Germinal center (tissue), 1 donor: ENCODE measurements around the gene DDX23.

ENCODE experiments used
- DNase-seq: peaks from one replicate; pipeline ENCODE4 v3.0.0; 2012; ENCODE audit warnings: mixed read lengths, low spot score

Gene DDX23

GRCh38 chr12:48823281-48823680 is 28.7 kb downstream of the DDX23 start:
- no peak for DNase-seq

- no peak for DNase-seq
These were observed 29.3 kb downstream of the DDX23 start for GRCh38 chr12:48822711-48823110.

- DNase-seq, result no peak
These were observed 29.8 kb downstream of the DDX23 start for GRCh38 chr12:48822139-48822538.

GRCh38 chr12:48819986-48820725 is 31.8 kb downstream of the DDX23 start:
- no peak for DNase-seq

- DNase-seq, result no peak
These were observed 33.0 kb downstream of the DDX23 start for GRCh38 chr12:48818831-48819590.

GRCh38 chr12:48817873-48818830 is 33.8 kb downstream of the DDX23 start, which contains the start of gene CACNB3:
Gene CACNB3, plus strand, starts transcription at chr12:48818496. Its CDS starts 434 bp downstream, at chr12:48818930.
- DNase-seq, result peak; percentile 65

- DNase-seq, result no peak
These were observed 35.7 kb downstream of the DDX23 start for GRCh38 chr12:48816143-48816854.

- no peak for DNase-seq
These were observed 36.5 kb downstream of the DDX23 start for GRCh38 chr12:48815126-48816110.

- DNase-seq, result peak; percentile 89
These were observed 37.5 kb downstream of the DDX23 start for GRCh38 chr12:48814262-48815125.

GRCh38 chr12:48813465-48814261 is 38.3 kb downstream of the DDX23 start:
- DNase-seq, result no peak

- no peak for DNase-seq
These were observed 39.6 kb downstream of the DDX23 start for GRCh38 chr12:48812389-48812788.

GRCh38 chr12:48811437-48812090 is 40.4 kb downstream of the DDX23 start:
- no peak for DNase-seq

GRCh38 chr12:48810903-48811431 is 41.0 kb downstream of the DDX23 start:
- DNase-seq, result no peak

- DNase-seq, result no peak
These were observed 44.0 kb downstream of the DDX23 start for GRCh38 chr12:48807981-48808380.

- DNase-seq, result no peak
These were observed 48.3 kb downstream of the DDX23 start for GRCh38 chr12:48803675-48804074.

- no peak for DNase-seq
These were observed 51.0 kb downstream of the DDX23 start for GRCh38 chr12:48800971-48801370.

- no peak for DNase-seq
These were observed 51.5 kb downstream of the DDX23 start for GRCh38 chr12:48800457-48800856.

GRCh38 chr12:48796976-48797375 is 55.0 kb downstream of the DDX23 start:
- DNase-seq, result no peak
